Measurements from ENCODE around the gene PKNOX1.
"Not testable (repeated sequence)": the region's sequence is repeated elsewhere in the genome, so short reads cannot be mapped to it uniquely, and the experiment has no call there.

GRCh38 chr21:43036889-43037288 lies 62.5 kb downstream of the PKNOX1 start:
- not testable (repeated sequence) for TF ChIP-seq CTCF, POLR2A (IDR thresholded peaks at IDR 0.05)

All from Peyer's patch (tissue), 4 donors.